HG02973 (cell line): ENCODE data around the gene ALDH3B2.

ENCODE experiments used
- ATAC-seq: cut with Tn5 transposase; IDR thresholded peaks from one replicate; pipeline ENCODE4 v1.9.1; 2021; ENCODE audit warnings: moderate library complexity; ENCODE audit not compliant: unreplicated experiment

The ALDH3B2 gene

DNA sequence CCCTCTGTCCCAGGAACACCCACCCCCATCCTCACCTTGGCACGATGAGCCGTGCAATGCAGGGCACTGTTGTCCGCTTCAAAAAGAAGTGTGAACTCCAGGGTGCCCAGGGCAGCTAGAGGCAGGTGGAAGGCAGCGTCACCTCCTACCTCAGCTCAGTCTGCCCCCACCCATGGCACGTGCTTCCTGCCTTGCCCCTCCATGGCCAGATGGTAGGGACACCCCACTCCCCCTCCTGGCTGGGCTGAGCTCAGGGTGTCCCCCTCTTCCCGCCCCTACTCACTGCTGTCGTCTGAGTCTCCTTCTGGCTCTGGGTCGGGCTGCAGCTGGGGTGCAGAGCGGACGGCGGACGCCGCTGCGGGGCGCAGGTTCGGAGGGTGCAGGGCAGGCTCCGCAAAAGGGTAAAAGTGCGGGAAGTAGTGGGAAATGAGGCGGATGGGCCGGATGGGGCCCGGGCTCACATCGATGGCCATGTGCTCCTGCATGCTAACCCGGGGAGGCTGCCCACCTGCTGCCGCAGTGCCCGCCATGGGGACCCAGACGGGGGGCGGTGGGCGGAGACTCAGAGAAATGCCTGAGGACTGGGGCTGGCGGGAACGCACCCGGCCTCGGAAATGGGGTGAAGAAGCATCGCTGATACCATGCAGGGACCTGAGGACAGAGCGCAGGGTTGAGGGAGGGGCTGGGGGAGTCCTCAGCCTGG, 58.5 kb downstream of the ALDH3B2 start:
- no peak for ATAC-seq

- no peak for ATAC-seq
Observed at GRCh38 chr11:67614730-67615714, 59.4 kb downstream of the ALDH3B2 start.

GRCh38 chr11:67613960-67614715, 60.3 kb downstream of the ALDH3B2 start:
- ATAC-seq, result peak; percentile 66

DNA sequence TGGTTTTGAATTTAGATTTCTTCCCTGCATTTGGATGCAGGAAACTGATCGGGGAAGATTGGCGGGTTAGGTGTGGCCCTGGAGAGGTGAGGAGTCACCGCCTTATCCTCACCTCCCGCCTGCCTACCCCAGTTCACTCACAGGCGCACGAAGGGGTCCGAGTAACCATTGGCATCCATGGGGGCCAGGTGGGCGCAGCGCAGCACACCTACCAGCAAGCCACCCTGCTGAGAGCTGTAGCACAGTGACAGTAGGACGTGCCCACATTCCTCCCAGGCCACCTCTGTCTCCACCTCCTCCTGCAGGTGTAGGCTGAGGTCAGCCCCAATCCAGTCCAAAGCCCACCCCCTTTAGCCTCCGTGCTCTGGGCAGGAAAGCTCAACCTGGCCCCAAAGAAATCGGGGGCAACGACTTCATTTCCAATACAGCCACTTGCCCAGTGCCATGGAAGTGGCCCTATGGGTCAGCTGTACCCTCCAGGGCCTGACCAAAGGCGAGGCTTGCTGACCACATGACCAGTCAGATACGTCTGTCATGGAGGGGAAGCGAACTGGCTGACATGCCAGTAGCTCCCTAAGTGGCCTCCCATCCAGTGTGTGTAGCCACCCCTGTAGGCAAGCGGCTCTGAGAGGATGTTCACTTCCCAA, 61.0 kb downstream of the ALDH3B2 start:
- no peak for ATAC-seq

GRCh38 chr11:67612751-67613150, 61.7 kb downstream of the ALDH3B2 start:
- ATAC-seq, result no peak
